ENCODE results near the gene NSUN7. TPM values are rescaled to one million over a fixed set of nuclear protein-coding genes. Genes with fewer than 3 reads are reported as not detected.

The NSUN7 gene
- polyA plus RNA-seq, 1 donor: 0.66 TPM

GRCh38 chr4:40822420-40823166, 72.8 kb downstream of the NSUN7 start:
- DNase-seq: no peak

GRCh38 chr4:40825014-40825838, 75.5 kb downstream of the NSUN7 start:
- DNase-seq: no peak

GRCh38 chr4:40826821-40827220, 77.1 kb downstream of the NSUN7 start:
- DNase-seq: no peak

GRCh38 chr4:40827758-40828157, 78.0 kb downstream of the NSUN7 start:
- no peak for DNase-seq

GRCh38 chr4:40828661-40829060, 78.9 kb downstream of the NSUN7 start:
- DNase-seq: no peak

- no peak for DNase-seq
Measured at GRCh38 chr4:40829586-40829985, 79.8 kb downstream of the NSUN7 start.

- DNase-seq: no peak
Measured at GRCh38 chr4:40831146-40831907, 81.6 kb downstream of the NSUN7 start.

- no peak for DNase-seq
Measured at GRCh38 chr4:40832175-40832574, 82.4 kb downstream of the NSUN7 start.

- DNase-seq: no peak
Measured at GRCh38 chr4:40833212-40833611, 83.5 kb downstream of the NSUN7 start.

- DNase-seq: no peak
Measured at GRCh38 chr4:40837094-40837870, 87.5 kb downstream of the NSUN7 start.

- no peak for DNase-seq
Measured at GRCh38 chr4:40838742-40839141, 89.0 kb downstream of the NSUN7 start.

- no peak for DNase-seq
Measured at GRCh38 chr4:40840255-40840984, 90.7 kb downstream of the NSUN7 start.

- no peak for DNase-seq
Measured at GRCh38 chr4:40840985-40841571, 91.3 kb downstream of the NSUN7 start.

- no peak for DNase-seq
Measured at GRCh38 chr4:40842318-40842717, 92.6 kb downstream of the NSUN7 start.

GRCh38 chr4:40842725-40843423, 93.1 kb downstream of the NSUN7 start:
- DNase-seq: no peak

- DNase-seq: no peak
Measured at GRCh38 chr4:40843696-40844095, 93.9 kb downstream of the NSUN7 start.

- no peak for DNase-seq
Measured at GRCh38 chr4:40844261-40844660, 94.5 kb downstream of the NSUN7 start.

GRCh38 chr4:40845154-40845835, 95.5 kb downstream of the NSUN7 start:
- peak; percentile 63 for DNase-seq

- DNase-seq: no peak
Measured at GRCh38 chr4:40846532-40846931, 96.8 kb downstream of the NSUN7 start.

- DNase-seq: no peak
Measured at GRCh38 chr4:40848251-40848650, 98.5 kb downstream of the NSUN7 start.

Measured in hindlimb muscle (tissue), 1 donor.